Psoas muscle (tissue), 8 donors: ENCODE results near the gene DGCR6. TPM values are rescaled to one million over a fixed set of nuclear protein-coding genes. Genes with fewer than 3 reads are reported as not detected.
"Not testable (repeated sequence)": the region's sequence is repeated elsewhere in the genome, so short reads cannot be mapped to it uniquely, and the experiment has no call there.

Experiments
- ATAC-seq, 4 donors: fragments of 200-7000 bp; cut with Tn5 transposase; one replicate each; pipeline ENCODE4 v1.9.1; 2020; ENCODE audit warnings: moderate library complexity in 3 of 4, mild to moderate bottlenecking in 2 of 4
- DNase-seq, 2 donors: peaks; one replicate each; pipeline ENCODE4 v3.0.0-alpha.2; 2020
- H3K27ac ChIP-seq: fragments of 200-600 bp; one replicate; pipeline ENCODE4 v1.8.0; 2022
- H3K27me3 ChIP-seq, 3 donors: fragments of 200-600 bp in 1 of 3; one replicate each; pipeline versions ENCODE4 v1.6.1 to v1.8.0; 2013 to 2022; ENCODE audit warnings: low read length in 2 of 3, mild to moderate bottlenecking in 2 of 3, moderate library complexity in 1 of 3; ENCODE audit not compliant: insufficient read depth in 3 of 3
- H3K36me3 ChIP-seq, 2 donors: fragments of 200-600 bp in 1 of 2; one replicate each; pipeline versions ENCODE4 v1.6.1 to v1.8.0; 2013 to 2022; ENCODE audit warnings: low read depth in 1 of 2, mild to moderate bottlenecking in 1 of 2, moderate library complexity in 1 of 2; ENCODE audit not compliant: insufficient read depth in 1 of 2
- H3K4me1 ChIP-seq: fragments of 200-600 bp; one replicate; pipeline ENCODE4 v1.8.0; 2022
- H3K4me3 ChIP-seq: fragments of 200-600 bp; one replicate; pipeline ENCODE4 v1.8.0; 2022; ENCODE audit warnings: mild to moderate bottlenecking
- H3K9me3 ChIP-seq: fragments of 200-600 bp; one replicate; pipeline ENCODE4 v1.8.0; 2022
- CTCF ChIP-seq: fragments of 200-600 bp; IDR thresholded peaks from one replicate; pipeline ENCODE4 v1.8.0; 2022; ENCODE audit warnings: antibody characterized with exemption
- WGBS, 3 donors: extraction: QIAGEN DNeasy Blood & Tissue Kit; methylation state at CpG; one replicate each; pipeline versions ENCODE4 v1.1.6 to v1.1.7; 2013; 5-methylcytosine and 5-hydroxymethylcytosine counted together
- intact Hi-C, 2 donors: fragments of 100-400 bp; cut with DNase I; formaldehyde crosslinking; loops; one replicate each; pipeline versions ENCODE4 v1.11.0 to v1.14.2; 2022
- polyA plus RNA-seq, 3 donors: library from polyadenylated mRNA; stranded (reverse); fragments of 200-250 nt; gene quantifications; one replicate each; pipeline ENCODE4 v1.2.3, GENCODE V29; 2013
- total RNA-seq, 4 donors: library from RNA; stranded (reverse); fragmentation: NEBNext Ultra II Directional in 2 of 4; extraction: Animal tissue kit (Norgen Biotek cat#: 25700) in 2 of 4; gene quantifications; one replicate each; pipeline versions ENCODE4 v1.2.1 to v1.2.4, GENCODE V29; 2021 to 2023
- donor health status: healthy with polysubstance abuse.
- donor health status: DM: no; HTN: no; CAD: no; lungs with moderate emphysema.
- donor health status: Bipolar disorder and iron deficiency.
- donor health status: healthy.
- donor health status: DM: yes; HTN: yes; CAD: no.
- donor health status: DM: no; HTN: no; CAD: no.
- donor health status: DM: no; HTN: no; CAD: no.
- donor health status: DM: yes; HTN: yes; CAD: no.

The DGCR6 gene
- total and polyA plus RNA-seq, 7 donors = 8.0 to 30.6 (median 21.2) TPM

GRCh38 chr22:18947905-18948304 is 41.8 kb downstream of the DGCR6 start:
- H3K9me3 ChIP-seq = no peaks in the 10 kb centered on the region
- peak in 1 of 2 donors; percentile 22 for DNase-seq
- no peaks in the 10 kb centered on the region for H3K4me1 ChIP-seq
- no peak overlapping the region for H3K27ac ChIP-seq
- intact Hi-C loops = no loop called here
- no peak for ATAC-seq
- no peaks in the 10 kb centered on the region for H3K36me3 ChIP-seq
- WGBS, 3 donors = 56 to 66% (median 57%) methylated on average over 12 of the region's 12 CpGs
- peaks cover 0 to 4% (median 0%) of the 10 kb centered on the region in 3 donors for H3K27me3 ChIP-seq
- H3K4me3 ChIP-seq = no peak overlapping the region
- TF ChIP-seq CTCF = no peak

GRCh38 chr22:18950141-18950540 is 44.0 kb downstream of the DGCR6 start:
- Histone ChIP-seq H3K36me3 (no peaks in the 10 kb centered on the region), H3K4me1 (no peaks in the 10 kb centered on the region), H3K27me3 (peaks cover 0 to 4% (median 0%) of the 10 kb centered on the region in 3 donors), H3K4me3 (no peak overlapping the region), H3K9me3 (no peaks in the 10 kb centered on the region), H3K27ac (no peak overlapping the region)
- intact Hi-C loops = no loop called here
- no peak for ATAC-seq
- 82 to 83% (median 83%) methylated on average over 5 of the region's 5 CpGs for WGBS, 3 donors
- TF ChIP-seq CTCF = no peak
- peak in 1 of 2 donors; percentile 29 for DNase-seq

GRCh38 chr22:18952022-18952421 is 45.9 kb downstream of the DGCR6 start:
- no peak for TF ChIP-seq CTCF
- no peaks in the 10 kb centered on the region for H3K9me3 ChIP-seq
- no peaks in the 10 kb centered on the region for H3K36me3 ChIP-seq
- H3K4me3 ChIP-seq = no peak overlapping the region
- DNase-seq = no peak
- H3K27me3 ChIP-seq = peaks cover 0 to 4% (median 0%) of the 10 kb centered on the region in 3 donors
- no peak overlapping the region for H3K27ac ChIP-seq
- intact Hi-C loops = no loop called here
- no peak for ATAC-seq
- H3K4me1 ChIP-seq = no peaks in the 10 kb centered on the region
- 61 to 66% (median 63%) methylated on average over 5 to 6 of the region's 6 CpGs for WGBS, 3 donors

- H3K27ac ChIP-seq, H3K27me3 ChIP-seq, H3K4me3 ChIP-seq, ATAC-seq, H3K9me3 ChIP-seq, intact Hi-C loops, H3K4me1 ChIP-seq, H3K36me3 ChIP-seq: not testable (repeated sequence)
- DNase-seq = peak in 1 of 2 donors; percentile 42
- 25 to 44% (median 36%) methylated on average over 5 to 14 of the region's 14 CpGs for WGBS, 3 donors
These were observed 47.0 kb downstream of the DGCR6 start for GRCh38 chr22:18953128-18953527.

- H3K27me3 ChIP-seq, H3K9me3 ChIP-seq, H3K4me1 ChIP-seq, intact Hi-C loops, H3K36me3 ChIP-seq, H3K4me3 ChIP-seq, H3K27ac ChIP-seq: not testable (repeated sequence)
- peak; percentile 88 to 96 (median 94) for ATAC-seq
- 10 to 15% (median 13%) methylated on average over 10 to 13 of the region's 14 CpGs for WGBS, 3 donors
- peak; percentile 57 to 80 for DNase-seq
- TF ChIP-seq CTCF = peak; percentile 80
These were observed 48.3 kb downstream of the DGCR6 start for GRCh38 chr22:18954303-18954989.
